Activated CD4-positive, alpha-beta T cell treated with anti-CD3 and anti-CD28 coated beads for 48 hours (primary cell): ENCODE data around the gene RSPH1.
A peak's percentile ranks its signal among the peaks of the same experiment; 100 is the strongest.

Experiments used
- DNase-seq: peaks from one replicate; pipeline ENCODE4 v3.0.0-alpha.2; 2020

Gene RSPH1

GRCh38 chr21:42461881-42462877 is 33.8 kb downstream of the RSPH1 start:
- DNase-seq = no peak

GRCh38 chr21:42461185-42461520 is 34.9 kb downstream of the RSPH1 start:
- no peak for DNase-seq

- peak; percentile 53 for DNase-seq
These were observed 35.4 kb downstream of the RSPH1 start for GRCh38 chr21:42460391-42461184.

- DNase-seq = peak; percentile 0
These were observed 36.3 kb downstream of the RSPH1 start for GRCh38 chr21:42459546-42460215.

- no peak for DNase-seq
These were observed 37.0 kb downstream of the RSPH1 start for GRCh38 chr21:42459082-42459460.

GRCh38 chr21:42456457-42456856 is 39.6 kb downstream of the RSPH1 start:
- peak; percentile 70 for DNase-seq

- no peak for DNase-seq
These were observed 40.1 kb downstream of the RSPH1 start for GRCh38 chr21:42455754-42456440.

GRCh38 chr21:42455196-42455595 is 40.8 kb downstream of the RSPH1 start:
- DNase-seq = no peak

- DNase-seq = no peak
These were observed 41.2 kb downstream of the RSPH1 start for GRCh38 chr21:42454786-42455185.

- DNase-seq = no peak
These were observed 41.9 kb downstream of the RSPH1 start for GRCh38 chr21:42453986-42454570.

- no peak for DNase-seq
These were observed 42.6 kb downstream of the RSPH1 start for GRCh38 chr21:42453224-42453985.

- DNase-seq = no peak
These were observed 43.4 kb downstream of the RSPH1 start for GRCh38 chr21:42452401-42453223.

GRCh38 chr21:42451941-42452340 is 44.1 kb downstream of the RSPH1 start:
- DNase-seq = no peak

- no peak for DNase-seq
These were observed 47.3 kb downstream of the RSPH1 start for GRCh38 chr21:42448686-42449085.

GRCh38 chr21:42447732-42448131 is 48.3 kb downstream of the RSPH1 start:
- no peak for DNase-seq

GRCh38 chr21:42447182-42447581 is 48.8 kb downstream of the RSPH1 start:
- DNase-seq = no peak

GRCh38 chr21:42446531-42446930 is 49.5 kb downstream of the RSPH1 start:
- DNase-seq = no peak

GRCh38 chr21:42445311-42445710 is 50.7 kb downstream of the RSPH1 start:
- no peak for DNase-seq

GRCh38 chr21:42444745-42445059 is 51.3 kb downstream of the RSPH1 start:
- DNase-seq = no peak

- DNase-seq = no peak
These were observed 51.9 kb downstream of the RSPH1 start for GRCh38 chr21:42443876-42444744.
